Activated B cell treated with CpG ODN at 0.5 μM for 24 hours (primary cell): ENCODE measurements around the gene PPP1R9B. TPM values are rescaled to one million over a fixed set of nuclear protein-coding genes. Genes with fewer than 3 reads are reported as not detected.

Experiments
- ATAC-seq: fragments of 200-7000 bp; cut with Tn5 transposase; one replicate; pipeline ENCODE4 v1.10.0; 2021; ENCODE audit warnings: low read depth, mild to moderate bottlenecking, moderate library complexity
- CTCF ChIA-PET: fragments of 350-600 bp; sonication (Branson Sonifier 250); formaldehyde crosslinking; loops from one replicate; lab custom pipeline; 2021; ENCODE audit warnings: antibody characterized with exemption; lab: Charles Lee
- POLR2A ChIA-PET: fragments of 350-600 bp; sonication (Branson Sonifier 250); formaldehyde crosslinking; loops from one replicate; lab custom pipeline; 2021; ENCODE audit warnings: antibody characterized with exemption; lab: Charles Lee
- DNase-seq: peaks from one replicate; pipeline ENCODE4 v3.0.0; 2022
- H3K27ac Mint-ChIP-seq: one replicate; pipeline ENCODE4 v1.8.0; 2020; ENCODE audit warnings: mixed read lengths
- H3K27me3 Mint-ChIP-seq: one replicate; pipeline ENCODE4 v1.8.0; 2021; ENCODE audit warnings: mixed read lengths
- H3K36me3 Mint-ChIP-seq: one replicate; pipeline ENCODE4 v1.8.0; 2021; ENCODE audit warnings: low read depth, mixed read lengths
- H3K4me1 Mint-ChIP-seq: one replicate; pipeline ENCODE4 v1.8.0; 2021; ENCODE audit warnings: mixed read lengths
- H3K4me3 Mint-ChIP-seq: one replicate; pipeline ENCODE4 v1.8.0; 2020; ENCODE audit warnings: mild to moderate bottlenecking, mixed read lengths
- H3K9me3 Mint-ChIP-seq: one replicate; pipeline ENCODE4 v1.8.0; 2020; ENCODE audit warnings: mixed read lengths
- CTCF ChIP-seq: fragments of 200-600 bp; IDR thresholded peaks from one replicate; pipeline ENCODE4 v1.8.0; 2022; ENCODE audit warnings: antibody characterized with exemption, mild to moderate bottlenecking
- intact Hi-C: fragments of 100-400 bp; cut with micrococcal nuclease; formaldehyde crosslinking; loops from one replicate; pipeline ENCODE4 v1.15.1; 2024
- total RNA-seq: library from RNA; stranded (reverse); gene quantifications from 2 replicates; pipeline ENCODE4 v1.2.3, GENCODE V29; 2022

Gene PPP1R9B
- total RNA-seq, 1 donor from 2014 or later: 313 TPM

GRCh38 chr17:50095626-50096037 is 54.8 kb downstream of the PPP1R9B start:
- no peaks in the 10 kb centered on the region for H3K9me3 Mint-ChIP-seq
- no peak for TF ChIP-seq CTCF
- peaks cover 28% of the 10 kb centered on the region for H3K4me1 Mint-ChIP-seq
- ATAC-seq: no peak
- ChIA-PET POLR2A (interaction anchor here (2.8 kb wide), 1 partner anchor 53 kb away, joined by 18 read pairs; no protein-coding TSS in a partner anchor), CTCF (interaction anchor here (1.0 to 3.1 kb wide), 4 partner anchors 22 to 201 kb away, joined by 3 to 37 read pairs (median 3); no protein-coding TSS in a partner anchor)
- intact Hi-C loops: loop anchor here (1.0 to 10.0 kb wide), 6 partner anchors 21 to 421 kb away; partner anchors contain the start of genes ITGA3, SPOP and XYLT2
- H3K27ac Mint-ChIP-seq: peak overlapping the region; percentile 94
- peak overlapping the region; percentile 96 for H3K4me3 Mint-ChIP-seq
- peaks cover 34% of the 10 kb centered on the region for H3K36me3 Mint-ChIP-seq
- no peaks in the 10 kb centered on the region for H3K27me3 Mint-ChIP-seq
- no peak for DNase-seq

GRCh38 chr17:50094753-50095619 is 55.5 kb downstream of the PPP1R9B start, which contains the start of gene PDK2:
PDK2 (plus strand) TSS chr17:50095351; CDS start chr17:50095436, 85 bp downstream.
- ChIA-PET POLR2A (interaction anchor here (0.9 to 2.8 kb wide), 8 partner anchors 35 to 307 kb away, joined by 3 to 18 read pairs (median 4); partner anchors contain the start of genes ITGA3 and SAMD14), CTCF (interaction anchor here (0.6 to 3.1 kb wide), 33 partner anchors 9 to 661 kb away, joined by 3 to 37 read pairs (median 5); partner anchors contain the start of genes COL1A1 and ITGA3)
- Mint-ChIP-seq H3K27me3 (no peaks in the 10 kb centered on the region), H3K36me3 (peaks cover 28% of the 10 kb centered on the region), H3K27ac (peak within 1 kb of the TSS; percentile 94), H3K4me3 (peak within 1 kb of the TSS; percentile 96), H3K9me3 (no peaks in the 10 kb centered on the region), H3K4me1 (peaks cover 26% of the 10 kb centered on the region)
- intact Hi-C loops: loop anchor here (1.0 to 10.0 kb wide), 11 partner anchors 22 to 420 kb away; partner anchors contain the start of genes ITGA3, SPOP and XYLT2
- TF ChIP-seq CTCF: no peak
- DNase-seq (peak; percentile 93), ATAC-seq (peak; percentile 91)

GRCh38 chr17:50094243-50094752 is 56.2 kb downstream of the PPP1R9B start:
- Mint-ChIP-seq H3K36me3 (peaks cover 23% of the 10 kb centered on the region), H3K27me3 (no peaks in the 10 kb centered on the region), H3K9me3 (no peaks in the 10 kb centered on the region), H3K4me3 (peak overlapping the region; percentile 96), H3K27ac (peak overlapping the region; percentile 94), H3K4me1 (peaks cover 26% of the 10 kb centered on the region)
- DNase-seq (peak; percentile 88), ATAC-seq (peak; percentile 40)
- ChIA-PET CTCF (interaction anchor here (0.6 to 3.1 kb wide), 39 partner anchors 10 to 660 kb away, joined by 3 to 37 read pairs (median 4); partner anchors contain the start of genes COL1A1 and ITGA3), POLR2A (interaction anchor here (0.9 to 2.8 kb wide), 8 partner anchors 36 to 306 kb away, joined by 3 to 18 read pairs (median 4); partner anchors contain the start of genes ITGA3 and SAMD14)
- intact Hi-C loops: loop anchor here (1.0 to 10.0 kb wide), 9 partner anchors 23 to 419 kb away; partner anchors contain the start of genes ITGA3 and SPOP
- peak; percentile 51 for TF ChIP-seq CTCF

GRCh38 chr17:50093807-50094206 is 56.7 kb downstream of the PPP1R9B start:
- CTCF ChIA-PET: interaction anchor here (0.6 to 3.1 kb wide), 33 partner anchors 9 to 555 kb away, joined by 3 to 37 read pairs (median 5); partner anchors contain the start of gene ITGA3
- no peak for TF ChIP-seq CTCF
- intact Hi-C loops: loop anchor here (1.0 to 10.0 kb wide), 9 partner anchors 23 to 419 kb away; partner anchors contain the start of genes ITGA3 and SPOP

More at GRCh38 chr17:50093807-50094206, 56.7 kb downstream of the PPP1R9B start:
- H3K4me3 Mint-ChIP-seq: no peak overlapping the region
- peaks cover 23% of the 10 kb centered on the region for H3K36me3 Mint-ChIP-seq
- POLR2A ChIA-PET: interaction anchor here (0.9 to 2.8 kb wide), 7 partner anchors 36 to 107 kb away, joined by 3 to 18 read pairs (median 5); partner anchors contain the start of gene SAMD14
- ATAC-seq (no peak), DNase-seq (no peak)
- no peaks in the 10 kb centered on the region for H3K27me3 Mint-ChIP-seq
- H3K9me3 Mint-ChIP-seq: no peaks in the 10 kb centered on the region
- H3K4me1 Mint-ChIP-seq: peaks cover 26% of the 10 kb centered on the region
- no peak overlapping the region for H3K27ac Mint-ChIP-seq
